ENCODE results near the gene ABHD4. TPM values are rescaled to one million over a fixed set of nuclear protein-coding genes. Genes with fewer than 3 reads are reported as not detected.

Gene ABHD4
- total RNA-seq, 2 donors from 2014 or later, result 25.3 to 40.1 TPM

DNA sequence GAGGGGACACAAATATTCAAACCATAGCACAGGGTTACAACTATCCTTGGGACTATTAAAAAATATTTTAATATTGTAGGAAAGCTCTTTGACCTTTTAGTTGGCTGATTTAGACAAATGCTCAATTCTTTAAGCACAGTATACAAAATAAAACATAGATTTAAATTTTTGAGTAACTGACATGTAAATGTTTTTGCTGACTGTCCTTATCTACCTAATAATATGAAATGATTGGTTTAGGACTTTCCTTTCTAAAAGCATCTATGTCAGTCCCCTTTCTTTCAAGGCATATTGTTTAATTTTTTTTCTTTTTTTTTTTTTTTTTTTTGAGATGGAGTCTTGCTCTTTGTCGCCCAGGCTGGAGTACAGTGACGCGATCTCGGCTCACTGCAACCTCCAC is 62.6 kb downstream of the ABHD4 start:
- DNase-seq (ENCODE audit: low spot score) (no peak), ATAC-seq (ENCODE audit: insufficient number of reproducible peaks, low FRiP score, low read depth) (no peak)
- Histone ChIP-seq H3K27me3 (replicated peaks; ENCODE audit: insufficient read depth) (no peaks in the 10 kb centered on the region), H3K27ac (no peak overlapping the region), H3K4me1 (ENCODE audit: control insufficient read depth in 1 of 2, low read depth in 2 of 2) (no peaks in the 10 kb centered on the region), H3K36me3 (no peaks in the 10 kb centered on the region), H3K4me3 (no peak overlapping the region), H3K9me3 (no peaks in the 10 kb centered on the region)
- TF ChIP-seq, protein P1, sequence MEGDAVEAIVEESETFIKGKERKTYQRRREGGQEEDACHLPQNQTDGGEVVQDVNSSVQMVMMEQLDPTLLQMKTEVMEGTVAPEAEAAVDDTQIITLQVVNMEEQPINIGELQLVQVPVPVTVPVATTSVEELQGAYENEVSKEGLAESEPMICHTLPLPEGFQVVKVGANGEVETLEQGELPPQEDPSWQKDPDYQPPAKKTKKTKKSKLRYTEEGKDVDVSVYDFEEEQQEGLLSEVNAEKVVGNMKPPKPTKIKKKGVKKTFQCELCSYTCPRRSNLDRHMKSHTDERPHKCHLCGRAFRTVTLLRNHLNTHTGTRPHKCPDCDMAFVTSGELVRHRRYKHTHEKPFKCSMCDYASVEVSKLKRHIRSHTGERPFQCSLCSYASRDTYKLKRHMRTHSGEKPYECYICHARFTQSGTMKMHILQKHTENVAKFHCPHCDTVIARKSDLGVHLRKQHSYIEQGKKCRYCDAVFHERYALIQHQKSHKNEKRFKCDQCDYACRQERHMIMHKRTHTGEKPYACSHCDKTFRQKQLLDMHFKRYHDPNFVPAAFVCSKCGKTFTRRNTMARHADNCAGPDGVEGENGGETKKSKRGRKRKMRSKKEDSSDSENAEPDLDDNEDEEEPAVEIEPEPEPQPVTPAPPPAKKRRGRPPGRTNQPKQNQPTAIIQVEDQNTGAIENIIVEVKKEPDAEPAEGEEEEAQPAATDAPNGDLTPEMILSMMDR (IDR thresholded peaks at IDR 0.05), result no peak

Other genes starting within 250 kb of the ABHD4 start
- gene DAD1, start 9.1 kb upstream of the ABHD4 start, total RNA-seq, result 100 to 1,000 TPM; 109 to 236 TPM
- gene OR6J1, start 46.1 kb downstream of the ABHD4 start, total RNA-seq, result not detected
- gene OXA1L, start 168.4 kb downstream of the ABHD4 start, total RNA-seq, result 10 to 100 TPM; 72.2 to 72.6 TPM
- 10 to 100 TPM; 34.4 to 38.5 TPM for gene SLC7A7, start 217.1 kb downstream of the ABHD4 start, total RNA-seq
- gene MRPL52, start 231.6 kb downstream of the ABHD4 start, total RNA-seq, result 10 to 100 TPM; 17.3 to 65.0 TPM
- 100 to 1,000 TPM; 160 to 182 TPM for gene MMP14, start 238.3 kb downstream of the ABHD4 start, total RNA-seq